ENCODE measurements around the gene AKNA.

DNA sequence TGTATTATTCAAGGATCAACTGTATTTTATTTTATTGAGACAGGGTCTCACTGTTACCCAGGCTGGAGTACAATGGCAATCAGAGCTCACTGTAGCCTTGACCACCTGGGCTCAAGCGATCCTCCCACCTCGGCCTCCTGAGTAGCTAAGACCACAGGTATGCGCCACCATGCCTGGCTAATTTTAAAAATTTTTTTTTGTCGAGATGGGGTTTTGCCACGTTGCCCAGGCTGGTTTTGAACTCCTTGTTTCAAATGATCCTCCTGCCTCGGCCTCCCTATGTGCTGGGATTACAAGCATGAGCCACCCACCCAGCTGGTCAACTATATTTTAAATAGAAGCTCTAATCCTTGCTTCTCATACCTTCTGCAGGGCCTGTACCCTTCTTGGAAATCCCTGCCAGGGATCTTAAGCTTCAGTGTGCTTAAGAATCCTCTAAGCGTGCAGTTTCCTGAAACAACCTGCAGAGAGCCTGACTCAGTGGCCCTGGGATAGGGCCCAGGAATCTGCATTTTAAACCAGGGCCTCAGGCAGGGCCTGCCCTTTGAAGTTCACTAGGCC is 2.9 kb downstream of the AKNA start:
- TF ChIP-seq POLR2A (IDR thresholded peaks at IDR 0.05) (no peak), POLR2AphosphoS5 (IDR thresholded peaks at IDR 0.05) (no peak)
- TF ChIP-seq, protein P1, sequence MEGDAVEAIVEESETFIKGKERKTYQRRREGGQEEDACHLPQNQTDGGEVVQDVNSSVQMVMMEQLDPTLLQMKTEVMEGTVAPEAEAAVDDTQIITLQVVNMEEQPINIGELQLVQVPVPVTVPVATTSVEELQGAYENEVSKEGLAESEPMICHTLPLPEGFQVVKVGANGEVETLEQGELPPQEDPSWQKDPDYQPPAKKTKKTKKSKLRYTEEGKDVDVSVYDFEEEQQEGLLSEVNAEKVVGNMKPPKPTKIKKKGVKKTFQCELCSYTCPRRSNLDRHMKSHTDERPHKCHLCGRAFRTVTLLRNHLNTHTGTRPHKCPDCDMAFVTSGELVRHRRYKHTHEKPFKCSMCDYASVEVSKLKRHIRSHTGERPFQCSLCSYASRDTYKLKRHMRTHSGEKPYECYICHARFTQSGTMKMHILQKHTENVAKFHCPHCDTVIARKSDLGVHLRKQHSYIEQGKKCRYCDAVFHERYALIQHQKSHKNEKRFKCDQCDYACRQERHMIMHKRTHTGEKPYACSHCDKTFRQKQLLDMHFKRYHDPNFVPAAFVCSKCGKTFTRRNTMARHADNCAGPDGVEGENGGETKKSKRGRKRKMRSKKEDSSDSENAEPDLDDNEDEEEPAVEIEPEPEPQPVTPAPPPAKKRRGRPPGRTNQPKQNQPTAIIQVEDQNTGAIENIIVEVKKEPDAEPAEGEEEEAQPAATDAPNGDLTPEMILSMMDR (IDR thresholded peaks at IDR 0.05), result no peak
